Lower leg skin (tissue), 3 donors: Measurements from ENCODE around the gene DBP.

ENCODE experiments used
- POLR2A ChIP-seq, 2 donors: fragments of 450-650 bp; IDR thresholded peaks; one replicate each; pipeline ENCODE4 v1.6.1; 2016 to 2017; ENCODE audit warnings: antibody characterized with exemption in 2 of 2, mild to moderate bottlenecking in 1 of 2, moderate library complexity in 1 of 2
- TF ChIP-seq, protein P1 (sequence below), 3 donors: fragments of 450-650 bp; IDR thresholded peaks; one replicate each; pipeline ENCODE4 v1.5.1; 2016; ENCODE audit warnings: antibody characterized with exemption in 3 of 3, mild to moderate bottlenecking in 3 of 3, moderate library complexity in 2 of 3

DNA sequence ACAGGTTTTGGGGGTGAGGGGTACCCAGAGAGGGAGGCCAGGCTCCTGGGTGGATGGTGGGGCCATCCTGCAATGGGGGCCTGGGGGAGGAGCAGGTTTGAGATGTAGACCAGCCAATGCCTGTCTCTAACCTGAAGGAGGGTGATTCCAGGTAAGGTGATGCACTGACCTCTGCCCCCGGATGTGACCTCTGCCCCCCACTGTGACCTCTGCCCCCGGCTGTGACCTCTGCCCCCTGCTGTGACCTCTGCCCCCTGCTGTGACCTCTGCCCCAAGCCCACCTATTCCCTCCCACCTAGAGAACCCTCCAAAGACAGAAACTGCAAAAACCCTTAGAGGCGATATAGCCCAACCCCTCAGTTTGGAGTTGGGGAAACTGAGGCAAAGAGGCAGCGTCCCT is 40.9 kb downstream of the DBP start:
- TF ChIP-seq, protein P1, sequence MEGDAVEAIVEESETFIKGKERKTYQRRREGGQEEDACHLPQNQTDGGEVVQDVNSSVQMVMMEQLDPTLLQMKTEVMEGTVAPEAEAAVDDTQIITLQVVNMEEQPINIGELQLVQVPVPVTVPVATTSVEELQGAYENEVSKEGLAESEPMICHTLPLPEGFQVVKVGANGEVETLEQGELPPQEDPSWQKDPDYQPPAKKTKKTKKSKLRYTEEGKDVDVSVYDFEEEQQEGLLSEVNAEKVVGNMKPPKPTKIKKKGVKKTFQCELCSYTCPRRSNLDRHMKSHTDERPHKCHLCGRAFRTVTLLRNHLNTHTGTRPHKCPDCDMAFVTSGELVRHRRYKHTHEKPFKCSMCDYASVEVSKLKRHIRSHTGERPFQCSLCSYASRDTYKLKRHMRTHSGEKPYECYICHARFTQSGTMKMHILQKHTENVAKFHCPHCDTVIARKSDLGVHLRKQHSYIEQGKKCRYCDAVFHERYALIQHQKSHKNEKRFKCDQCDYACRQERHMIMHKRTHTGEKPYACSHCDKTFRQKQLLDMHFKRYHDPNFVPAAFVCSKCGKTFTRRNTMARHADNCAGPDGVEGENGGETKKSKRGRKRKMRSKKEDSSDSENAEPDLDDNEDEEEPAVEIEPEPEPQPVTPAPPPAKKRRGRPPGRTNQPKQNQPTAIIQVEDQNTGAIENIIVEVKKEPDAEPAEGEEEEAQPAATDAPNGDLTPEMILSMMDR (IDR thresholded peaks at IDR 0.05), result no peak
- no peak for TF ChIP-seq POLR2A (IDR thresholded peaks at IDR 0.05)
